GM19324 (cell line): Measurements from ENCODE around the gene STAC3.

Experiments
- ATAC-seq: cut with Tn5 transposase; IDR thresholded peaks from one replicate; pipeline ENCODE4 v1.9.1; 2021; ENCODE audit warnings: mild to moderate bottlenecking, moderate library complexity; ENCODE audit not compliant: unreplicated experiment, low FRiP score

STAC3 gene

DNA sequence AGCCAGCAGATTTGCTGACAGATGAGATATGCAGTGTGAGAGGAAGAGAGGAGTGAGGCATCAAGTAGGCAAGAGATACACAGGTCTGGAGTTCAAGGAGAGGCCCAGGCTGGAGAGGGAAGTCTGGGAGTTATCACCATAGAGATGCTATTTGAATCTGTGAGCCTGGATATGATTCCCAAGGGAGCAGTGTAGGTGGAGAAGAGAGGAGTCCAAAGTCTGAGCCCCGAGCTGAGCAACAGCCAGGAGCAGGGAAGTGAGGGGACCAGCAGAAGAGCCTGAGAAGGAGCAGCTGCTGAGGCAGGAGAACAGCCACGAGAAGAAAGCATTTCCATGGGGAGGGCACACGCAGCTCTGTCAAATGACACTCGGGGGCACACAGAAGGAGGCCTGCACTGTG, 54.5 kb downstream of the STAC3 start:
- ATAC-seq: no peak

DNA sequence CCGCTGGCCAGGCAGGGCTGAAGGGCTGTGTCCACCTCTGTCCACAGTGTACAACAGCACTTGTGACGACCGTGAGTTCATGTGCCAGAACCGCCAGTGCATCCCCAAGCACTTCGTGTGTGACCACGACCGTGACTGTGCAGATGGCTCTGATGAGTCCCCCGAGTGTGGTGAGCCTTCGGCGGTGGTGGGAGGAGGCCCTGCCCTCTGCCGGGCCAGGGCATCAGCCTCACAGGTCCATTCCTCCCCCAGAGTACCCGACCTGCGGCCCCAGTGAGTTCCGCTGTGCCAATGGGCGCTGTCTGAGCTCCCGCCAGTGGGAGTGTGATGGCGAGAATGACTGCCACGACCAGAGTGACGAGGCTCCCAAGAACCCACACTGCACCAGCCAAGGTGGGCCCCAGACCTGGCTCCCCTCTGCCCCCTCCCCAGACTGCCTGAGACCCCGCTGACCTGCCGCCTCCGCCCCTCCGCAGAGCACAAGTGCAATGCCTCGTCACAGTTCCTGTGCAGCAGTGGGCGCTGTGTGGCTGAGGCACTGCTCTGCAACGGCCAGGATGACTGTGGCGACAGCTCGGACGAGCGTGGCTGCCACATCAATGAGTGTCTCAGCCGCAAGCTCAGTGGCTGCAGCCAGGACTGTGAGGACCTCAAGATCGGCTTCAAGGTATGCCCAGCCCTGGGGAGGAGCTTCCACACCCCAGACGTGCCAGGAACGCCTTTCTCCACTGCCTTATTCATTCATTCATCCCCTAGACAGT, 55.2 kb downstream of the STAC3 start:
- no peak for ATAC-seq

DNA sequence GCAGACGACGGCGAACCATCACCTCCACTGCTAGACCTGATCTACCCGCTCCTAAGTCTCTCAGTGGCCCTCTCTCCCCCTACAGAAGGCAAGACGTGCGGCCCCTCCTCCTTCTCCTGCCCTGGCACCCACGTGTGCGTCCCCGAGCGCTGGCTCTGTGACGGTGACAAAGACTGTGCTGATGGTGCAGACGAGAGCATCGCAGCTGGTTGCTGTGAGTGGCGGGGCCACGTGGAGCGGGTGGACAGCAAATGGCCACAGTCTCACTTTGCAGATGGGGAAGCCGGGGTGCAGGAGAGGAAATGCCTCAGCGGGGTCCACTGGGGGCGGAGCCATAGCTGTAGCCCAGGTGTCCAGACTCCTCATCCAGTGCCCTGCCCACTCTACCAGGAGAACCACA, 55.8 kb downstream of the STAC3 start:
- no peak for ATAC-seq

DNA sequence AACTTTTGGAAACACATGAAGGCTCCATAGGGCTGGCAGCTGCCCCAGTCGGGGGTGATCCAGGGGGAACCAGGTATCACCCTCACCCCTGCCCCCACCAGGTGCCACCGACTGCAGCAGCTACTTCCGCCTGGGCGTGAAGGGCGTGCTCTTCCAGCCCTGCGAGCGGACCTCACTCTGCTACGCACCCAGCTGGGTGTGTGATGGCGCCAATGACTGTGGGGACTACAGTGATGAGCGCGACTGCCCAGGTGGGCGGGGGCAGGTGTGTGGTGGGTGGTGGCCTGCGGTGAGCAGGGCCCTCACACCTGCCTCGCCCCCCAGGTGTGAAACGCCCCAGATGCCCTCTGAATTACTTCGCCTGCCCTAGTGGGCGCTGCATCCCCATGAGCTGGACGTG, 56.7 kb downstream of the STAC3 start:
- no peak for ATAC-seq

DNA sequence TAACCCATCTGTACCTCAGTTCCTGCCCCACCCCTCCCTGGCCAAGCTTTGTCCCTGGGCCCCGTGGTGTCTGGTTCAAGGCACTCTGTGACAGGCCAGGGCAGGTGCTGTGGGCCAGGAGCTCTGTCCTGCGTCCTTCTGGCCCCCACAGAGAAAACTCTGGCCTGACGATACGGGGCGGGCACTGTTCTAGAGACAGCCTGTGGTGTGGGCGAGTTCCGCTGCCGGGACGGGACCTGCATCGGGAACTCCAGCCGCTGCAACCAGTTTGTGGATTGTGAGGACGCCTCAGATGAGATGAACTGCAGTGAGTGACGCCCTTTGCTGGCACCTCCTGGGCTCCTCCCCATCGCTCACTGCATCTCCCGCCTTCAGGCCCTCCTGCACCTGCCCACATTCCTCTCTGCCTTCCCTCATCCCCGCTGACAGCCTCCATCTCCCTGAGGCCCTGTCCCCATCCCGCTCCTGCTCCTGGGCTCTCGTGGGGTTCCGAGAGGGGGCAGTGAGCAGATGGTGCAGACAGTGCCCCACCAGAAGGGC, 57.2 kb downstream of the STAC3 start:
- no peak for ATAC-seq
